Hematopoietic multipotent progenitor cell treated with erythropoietin and hydrocortisone succinate and interleukin-3 and kit ligand, for 8 days (in vitro differentiated cells): ENCODE results near the gene PIM3.

ENCODE experiments used
- DNase-seq: peaks from one replicate; pipeline ENCODE4 v3.0.0-alpha.2; 2015

The PIM3 gene

DNA sequence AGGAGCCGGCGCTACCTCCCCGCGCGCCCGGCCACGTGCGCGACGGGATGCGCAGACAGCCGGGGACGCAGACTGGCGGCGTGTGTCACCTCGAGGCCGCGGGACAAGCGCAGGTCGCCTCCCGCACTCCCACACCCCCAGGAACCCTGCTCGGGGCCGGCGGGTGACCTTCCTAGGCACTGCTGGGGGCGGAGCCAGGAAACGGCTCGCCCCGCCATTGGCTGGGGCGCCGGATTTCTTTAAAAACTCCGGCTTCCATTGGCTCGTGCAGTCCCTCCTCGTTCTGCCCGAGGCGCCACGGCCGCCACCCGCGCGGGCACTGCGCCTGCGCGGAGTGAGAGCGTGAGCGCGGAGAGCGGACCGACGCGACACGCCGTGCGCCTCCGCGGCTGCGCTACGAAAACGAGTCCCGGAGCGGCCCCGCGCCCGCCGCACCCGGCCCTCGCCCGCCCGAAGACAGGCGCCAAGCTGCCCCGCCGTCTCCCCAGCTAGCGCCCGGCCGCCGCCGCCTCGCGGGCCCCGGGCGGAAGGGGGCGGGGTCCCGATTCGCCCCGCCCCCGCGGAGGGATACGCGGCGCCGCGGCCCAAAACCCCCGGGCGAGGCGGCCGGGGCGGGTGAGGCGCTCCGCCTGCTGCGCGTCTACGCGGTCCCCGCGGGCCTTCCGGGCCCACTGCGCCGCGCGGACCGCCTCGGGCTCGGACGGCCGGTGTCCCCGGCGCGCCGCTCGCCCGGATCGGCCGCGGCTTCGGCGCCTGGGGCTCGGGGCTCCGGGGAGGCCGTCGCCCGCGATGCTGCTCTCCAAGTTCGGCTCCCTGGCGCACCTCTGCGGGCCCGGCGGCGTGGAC, at the start of gene PIM3:
PIM3 (plus strand) TSS at position 614 of the 846 bp plus-strand sequence; CDS start at position 790, 176 bp downstream.
- DNase-seq: peak; percentile 97

- no peak for DNase-seq
Measured at GRCh38 chr22:49911881-49912625, 48.5 kb upstream of the PIM3 start.

- DNase-seq: no peak
Measured at GRCh38 chr22:49913026-49913425, 47.5 kb upstream of the PIM3 start.

GRCh38 chr22:49913446-49913845, 47.1 kb upstream of the PIM3 start:
- DNase-seq: no peak

DNA sequence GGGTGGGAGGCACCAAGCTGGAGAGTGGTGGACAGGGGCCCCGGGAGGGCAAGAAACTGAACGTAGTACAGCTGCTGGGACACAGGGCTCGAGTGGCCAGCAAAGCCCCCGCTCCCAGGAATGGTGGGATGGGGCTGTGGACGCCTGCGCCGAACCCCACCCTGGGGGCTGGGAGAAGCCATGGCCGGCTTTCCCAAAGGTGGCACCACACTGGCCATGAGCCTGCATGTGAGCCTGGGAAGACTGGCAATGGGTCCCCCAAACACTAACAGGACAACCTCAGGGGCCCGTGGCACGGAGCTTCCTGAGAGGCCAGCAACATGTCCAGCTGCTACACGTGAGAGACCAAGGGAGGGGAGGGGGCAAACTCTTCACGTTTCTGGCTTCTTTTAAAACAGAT, 46.3 kb upstream of the PIM3 start:
- DNase-seq: no peak

- no peak for DNase-seq
Measured at GRCh38 chr22:49915610-49916009, 45.0 kb upstream of the PIM3 start.

DNA sequence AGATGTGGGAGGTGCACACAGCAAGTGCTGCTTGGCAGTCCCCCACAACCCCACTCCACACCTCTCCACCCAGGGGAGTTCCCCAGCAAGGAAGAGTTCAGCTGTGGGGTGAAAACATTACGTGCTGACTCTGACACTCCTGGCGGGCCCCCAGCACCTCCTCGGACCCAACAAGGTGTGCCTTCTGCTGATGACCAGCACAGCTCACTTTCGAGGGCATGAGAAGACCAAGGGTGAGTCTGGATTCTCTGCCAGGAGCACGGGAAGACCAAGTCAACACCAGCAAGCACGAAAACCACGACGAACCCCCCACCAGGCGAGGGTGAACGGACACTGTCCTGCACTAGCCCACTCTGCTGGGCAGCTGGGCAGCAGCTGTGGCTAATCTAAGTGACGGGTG, 43.7 kb upstream of the PIM3 start:
- no peak for DNase-seq

DNA sequence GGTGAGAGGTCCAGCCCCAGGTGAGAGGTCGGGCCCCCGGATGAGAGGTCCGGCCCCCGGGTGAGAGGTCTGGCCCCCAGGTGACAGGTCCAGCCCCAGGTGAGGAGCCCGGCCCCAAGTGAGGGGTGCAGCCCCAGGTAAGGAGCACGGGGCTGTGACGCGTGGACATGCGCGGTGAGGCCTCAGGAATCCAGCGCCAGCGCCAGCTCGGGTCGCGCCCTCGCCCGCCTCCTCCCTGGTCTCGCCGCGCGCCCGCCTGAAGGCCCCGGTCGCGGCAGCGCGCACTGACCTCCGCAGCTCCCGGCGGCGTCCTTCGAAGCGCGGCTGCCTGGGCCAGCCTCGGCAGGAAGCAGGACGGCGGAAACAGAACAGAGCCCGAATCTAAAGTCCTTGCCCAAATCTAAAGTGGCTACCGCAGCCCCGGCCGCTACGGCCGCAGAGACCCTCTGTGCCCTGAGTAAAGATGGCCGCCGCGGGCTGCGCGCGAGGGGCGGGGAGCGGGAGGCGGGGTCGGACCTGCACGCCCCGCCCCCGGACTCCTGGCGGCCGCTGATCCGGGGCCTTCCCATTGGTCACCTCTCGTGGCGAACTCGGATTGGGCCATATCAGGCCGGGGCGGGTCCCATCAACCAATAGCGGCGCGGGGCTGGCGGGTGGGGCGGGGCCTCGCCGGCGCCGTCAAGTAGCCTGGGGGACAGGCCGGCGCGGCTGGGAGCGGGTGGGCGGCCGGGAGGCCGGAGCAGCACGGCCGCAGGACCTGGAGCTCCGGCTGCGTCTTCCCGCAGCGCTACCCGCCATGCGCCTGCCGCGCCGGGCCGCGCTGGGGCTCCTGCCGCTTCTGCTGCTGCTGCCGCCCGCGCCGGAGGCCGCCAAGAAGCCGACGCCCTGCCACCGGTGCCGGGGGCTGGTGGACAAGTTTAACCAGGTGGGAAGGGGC, 42.3 kb upstream of the PIM3 start, which contains the start of the genes ALG12 and CRELD2:
ALG12 (minus strand) TSS at position 465 of the 937 bp plus-strand sequence. CDS start 4,673 bp downstream, outside the sequence.
CRELD2 (plus strand) TSS at position 661 of the 937 bp plus-strand sequence; CDS start at position 797, 136 bp downstream.
- DNase-seq: peak; percentile 95

DNA sequence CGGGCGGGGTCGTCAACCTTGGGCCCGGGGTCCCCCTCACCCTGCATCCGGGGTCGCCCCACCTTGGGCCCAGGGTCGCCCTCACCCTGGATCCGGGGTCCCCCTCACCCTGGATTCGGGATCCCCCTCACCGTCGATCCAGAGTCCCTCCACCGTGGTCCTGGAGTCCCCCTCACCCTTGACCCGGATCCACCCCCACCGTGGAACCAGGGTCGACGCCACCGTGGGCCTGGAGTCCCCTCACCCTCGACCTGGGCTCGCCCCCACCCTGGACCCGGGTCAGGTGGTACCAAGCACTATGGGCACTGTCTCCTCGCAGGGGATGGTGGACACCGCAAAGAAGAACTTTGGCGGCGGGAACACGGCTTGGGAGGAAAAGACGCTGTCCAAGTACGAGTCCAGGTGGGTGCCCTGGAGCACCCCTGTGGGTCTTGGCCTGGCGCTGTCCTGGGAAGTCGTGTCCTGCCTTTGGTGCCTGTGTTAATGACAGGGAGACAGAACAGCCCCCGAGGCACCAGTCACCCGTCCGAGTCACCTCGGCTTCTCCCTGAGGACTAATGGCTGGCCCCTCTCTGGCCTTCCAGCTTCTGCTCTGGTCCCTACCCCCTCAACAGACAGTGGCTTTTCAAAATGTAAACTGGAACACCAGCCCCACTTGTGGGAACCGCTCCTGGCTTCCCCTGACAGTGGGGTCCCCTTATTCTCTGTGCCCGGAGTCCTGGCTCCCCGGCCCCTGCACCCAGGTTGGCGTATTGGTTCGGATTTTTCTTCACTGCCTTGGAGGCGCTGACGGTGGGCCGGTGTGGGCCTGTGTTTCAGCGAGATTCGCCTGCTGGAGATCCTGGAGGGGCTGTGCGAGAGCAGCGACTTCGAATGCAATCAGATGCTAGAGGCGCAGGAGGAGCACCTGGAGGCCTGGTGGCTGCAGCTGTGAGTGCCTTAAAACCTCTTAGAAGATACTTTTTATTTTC, 41.4 kb upstream of the PIM3 start:
- no peak for DNase-seq

DNA sequence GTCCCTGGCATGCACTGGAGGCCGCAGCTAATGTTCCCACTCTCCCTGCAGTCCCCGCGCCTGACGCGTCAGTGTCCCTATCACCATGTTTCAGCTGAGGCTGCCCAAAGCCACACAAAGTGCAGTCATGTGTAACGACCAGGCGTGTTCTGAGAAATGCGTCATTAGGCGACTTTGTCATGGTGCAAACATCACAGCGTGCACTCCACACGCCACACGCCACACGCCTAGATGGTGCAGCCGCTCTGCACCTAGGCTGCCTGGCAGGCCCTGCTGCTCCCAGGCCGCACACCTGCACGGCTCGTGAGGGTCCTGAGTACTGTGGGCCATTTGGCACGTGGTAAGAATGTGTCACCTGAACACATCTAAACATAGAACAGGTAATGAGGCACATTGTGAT, 39.7 kb upstream of the PIM3 start:
- no peak for DNase-seq

- no peak for DNase-seq
Measured at GRCh38 chr22:49921508-49922278, 38.9 kb upstream of the PIM3 start.

GRCh38 chr22:49922484-49922883, 38.1 kb upstream of the PIM3 start:
- no peak for DNase-seq

- no peak for DNase-seq
Measured at GRCh38 chr22:49922926-49923325, 37.6 kb upstream of the PIM3 start.

DNA sequence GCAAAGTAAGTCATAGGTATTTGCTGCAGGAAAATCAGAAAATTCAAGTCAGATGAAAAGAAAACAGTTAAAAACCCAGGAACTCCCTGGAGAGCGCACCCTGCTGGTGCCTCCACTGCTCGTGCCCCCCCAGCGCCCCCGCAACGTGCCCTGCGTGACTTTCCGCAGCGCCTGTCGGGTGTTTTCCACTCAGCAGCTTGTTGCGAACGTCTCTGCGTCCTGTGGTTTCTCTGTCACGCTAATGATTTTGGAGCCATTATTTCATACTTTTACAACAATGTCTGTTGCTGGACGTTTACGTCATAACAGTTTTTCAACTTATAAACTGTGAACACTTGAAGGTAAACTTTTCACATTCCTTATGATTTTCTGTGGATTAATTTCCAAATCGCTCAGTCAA, 37.1 kb upstream of the PIM3 start:
- peak; percentile 12 for DNase-seq

DNA sequence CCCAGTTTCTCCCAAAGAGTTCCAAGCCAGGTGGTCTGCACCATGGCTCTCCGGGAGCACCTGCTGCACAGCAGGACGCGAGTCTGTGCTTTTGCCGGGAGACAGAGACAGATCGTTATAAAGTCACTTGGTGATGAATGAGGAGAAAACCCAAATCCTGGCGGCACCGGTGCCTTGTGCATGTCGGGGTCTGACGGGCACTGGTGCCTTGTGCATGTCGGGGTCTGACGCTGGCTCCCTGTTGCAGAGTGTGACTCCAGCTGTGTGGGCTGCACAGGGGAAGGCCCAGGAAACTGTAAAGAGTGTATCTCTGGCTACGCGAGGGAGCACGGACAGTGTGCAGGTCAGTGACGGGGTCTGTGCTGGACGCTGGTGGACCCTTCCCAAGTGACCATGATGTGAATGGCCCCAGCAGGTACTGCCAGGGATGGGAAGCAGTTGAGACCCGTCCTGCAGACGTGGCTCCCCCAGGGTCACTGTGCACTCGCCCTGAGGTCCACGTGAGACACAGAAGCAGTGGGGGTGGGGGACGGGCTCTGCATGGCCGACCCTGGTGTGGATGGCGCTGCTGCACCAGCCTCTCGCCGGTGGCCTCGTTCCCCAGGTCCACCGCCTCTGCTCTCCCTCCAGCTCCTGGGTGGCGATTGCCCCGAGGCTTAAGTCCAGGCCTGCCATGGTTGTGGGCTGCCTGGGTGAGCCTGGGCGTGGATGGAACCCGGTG, 36.3 kb upstream of the PIM3 start:
- DNase-seq: no peak

GRCh38 chr22:49925525-49926128, 34.9 kb upstream of the PIM3 start:
- DNase-seq: no peak

GRCh38 chr22:49926916-49927315, 33.7 kb upstream of the PIM3 start:
- no peak for DNase-seq

DNA sequence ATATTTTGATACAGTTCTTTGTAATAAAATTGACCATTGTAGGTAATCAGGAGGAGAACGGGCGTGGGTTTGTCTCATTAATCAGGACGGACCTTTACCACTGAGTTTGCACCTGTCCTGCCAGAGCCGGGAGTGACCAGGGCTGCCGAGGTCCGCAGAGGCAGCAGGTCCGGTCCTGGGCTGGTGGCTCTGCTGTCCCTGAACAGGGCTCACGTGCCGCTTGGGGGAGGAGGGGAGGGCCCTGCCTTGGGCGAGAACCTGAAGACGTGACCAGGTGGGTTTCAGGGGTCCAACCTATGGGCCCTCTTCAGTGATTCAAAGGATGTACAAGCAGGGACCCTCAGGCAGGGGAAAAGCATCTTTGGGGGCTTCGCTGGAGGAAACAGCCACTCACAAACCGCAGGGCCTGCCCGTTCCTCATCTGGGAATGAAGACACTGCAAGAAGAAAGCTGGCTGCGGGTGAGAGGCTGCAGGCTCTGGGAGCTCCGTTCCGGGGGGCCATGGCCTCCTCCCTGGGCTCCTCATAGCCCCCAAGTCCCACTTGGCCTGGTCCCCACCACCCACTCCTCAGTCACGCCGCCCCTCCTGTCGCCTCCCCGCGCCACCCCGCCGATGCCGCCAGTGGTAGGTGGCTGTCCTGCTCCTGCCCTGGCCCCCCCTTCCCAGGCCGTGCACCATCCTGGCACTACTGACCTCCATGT, 32.9 kb upstream of the PIM3 start:
- no peak for DNase-seq

DNA sequence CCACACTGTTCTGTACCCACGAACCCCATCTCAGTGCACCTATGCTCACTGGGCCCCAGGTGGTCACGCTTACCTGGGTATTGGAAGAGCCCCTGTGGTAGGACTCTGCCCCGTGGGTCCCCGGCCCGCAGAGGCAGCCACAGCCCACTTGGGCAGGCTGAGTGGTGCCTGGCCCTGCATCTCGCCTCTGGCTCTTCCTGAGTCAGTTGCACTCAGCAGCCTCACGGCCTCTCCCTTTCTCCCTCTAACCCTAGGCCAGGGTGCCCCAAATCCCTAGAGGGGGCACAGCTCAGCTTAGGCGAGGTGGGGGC, 32.4 kb upstream of the PIM3 start:
- no peak for DNase-seq
